NCI-H460 (cell line): Measurements from ENCODE around the gene CCDC57. TPM values are rescaled to one million over a fixed set of nuclear protein-coding genes. Genes with fewer than 3 reads are reported as not detected.
"Not testable (repeated sequence)": the region's sequence is repeated elsewhere in the genome, so short reads cannot be mapped to it uniquely, and the experiment has no call there.

Experiments
- DNase-seq: peaks from one replicate; pipeline ENCODE4 v3.0.0-alpha.2; 2016; ENCODE audit warnings: low read depth; ENCODE audit errors: extremely low read depth
- total RNA-seq: library from RNA; depleted of rRNA; stranded (reverse); fragments of >200 nt; shearing (Covaris generic); gene quantifications from 2 replicates; pipeline ENCODE4 v1.2.3, GENCODE V29; 2014

CCDC57 gene
- total RNA-seq, 1 experiment from 2014 or later, result 21.3 TPM

DNA sequence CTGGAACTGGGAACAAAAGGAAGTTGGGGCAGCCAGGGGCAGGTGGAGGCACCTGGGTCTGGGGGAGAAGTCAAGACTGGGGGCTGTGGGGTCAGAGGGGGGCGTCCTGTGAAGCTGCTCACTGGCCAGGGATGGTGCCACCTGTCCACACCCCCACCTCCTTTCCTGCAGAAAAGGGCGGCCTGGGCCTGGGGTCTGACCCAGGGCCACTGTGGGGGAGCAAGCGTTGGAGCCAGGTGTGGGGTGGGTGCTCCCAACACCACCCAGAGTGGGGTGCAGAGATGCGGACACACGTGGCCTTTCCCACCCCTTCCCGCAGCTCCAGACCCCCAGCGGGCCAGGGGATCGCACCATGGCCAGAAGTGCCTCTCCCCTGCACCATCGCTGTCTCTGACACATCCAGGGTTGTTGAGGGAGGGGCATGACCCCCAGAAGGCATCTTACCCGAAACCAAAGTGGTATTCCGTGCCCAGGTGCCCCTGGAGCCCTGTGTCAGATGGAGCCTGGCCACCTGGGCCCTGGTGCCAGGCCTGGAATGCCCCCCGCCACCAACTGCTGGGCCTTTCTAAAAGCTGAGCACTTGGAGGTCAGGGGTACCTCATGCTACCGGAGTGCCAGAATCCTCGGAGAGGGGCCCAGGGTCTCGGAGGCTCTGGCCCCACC is 13.6 kb upstream of the CCDC57 start:
- no peak for DNase-seq

DNA sequence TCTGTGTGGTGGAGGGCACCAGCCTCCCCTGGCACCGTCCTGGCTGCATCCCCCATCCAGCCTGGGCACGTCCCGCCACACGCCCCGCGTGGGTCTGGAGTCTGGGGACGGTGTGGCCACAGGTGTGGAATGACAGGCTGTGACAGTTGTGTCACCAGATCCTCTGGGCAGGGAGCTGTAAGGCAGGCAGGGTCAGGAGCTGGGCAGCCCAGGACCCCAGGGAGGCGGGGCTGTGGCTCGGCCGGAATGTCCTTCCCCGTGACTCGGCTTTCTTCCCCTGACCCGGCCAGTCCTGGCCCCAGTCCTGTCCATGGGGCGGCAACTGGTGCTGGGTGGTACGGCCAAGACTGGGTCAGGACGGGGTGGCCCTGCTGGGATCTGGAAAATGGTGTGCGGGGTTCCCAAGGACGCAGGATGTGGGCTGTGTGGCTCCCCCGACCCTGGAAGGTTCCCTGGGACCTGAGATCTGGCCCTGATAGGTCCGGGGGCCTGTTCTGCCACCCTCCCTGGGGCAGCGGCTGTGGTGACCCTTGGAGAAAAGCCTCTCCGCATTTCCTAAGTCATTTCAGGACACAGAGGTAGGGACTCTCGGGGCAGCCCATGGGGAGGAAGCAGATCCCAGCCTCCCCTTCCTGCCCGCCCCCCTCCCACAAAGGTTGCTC is 12.9 kb upstream of the CCDC57 start:
- no peak for DNase-seq

DNA sequence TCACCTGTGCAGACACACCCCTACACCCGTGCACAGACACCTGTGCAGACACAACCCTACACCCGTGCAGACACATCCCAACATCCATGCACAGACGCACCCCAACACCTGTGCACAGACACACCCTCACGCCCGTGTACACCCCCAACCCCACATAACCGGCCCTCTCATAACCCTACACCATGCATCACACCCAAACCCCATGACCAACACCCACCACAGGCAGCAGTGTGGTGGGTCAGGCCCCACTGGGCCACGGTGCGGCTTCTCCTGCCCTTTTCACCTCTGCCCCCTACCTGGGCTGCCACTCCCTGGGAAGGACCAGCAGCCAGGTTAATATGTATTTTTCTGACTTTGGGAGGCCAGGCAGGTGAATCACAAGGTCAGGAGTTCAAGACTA is 12.0 kb upstream of the CCDC57 start:
- no peak for DNase-seq

DNA sequence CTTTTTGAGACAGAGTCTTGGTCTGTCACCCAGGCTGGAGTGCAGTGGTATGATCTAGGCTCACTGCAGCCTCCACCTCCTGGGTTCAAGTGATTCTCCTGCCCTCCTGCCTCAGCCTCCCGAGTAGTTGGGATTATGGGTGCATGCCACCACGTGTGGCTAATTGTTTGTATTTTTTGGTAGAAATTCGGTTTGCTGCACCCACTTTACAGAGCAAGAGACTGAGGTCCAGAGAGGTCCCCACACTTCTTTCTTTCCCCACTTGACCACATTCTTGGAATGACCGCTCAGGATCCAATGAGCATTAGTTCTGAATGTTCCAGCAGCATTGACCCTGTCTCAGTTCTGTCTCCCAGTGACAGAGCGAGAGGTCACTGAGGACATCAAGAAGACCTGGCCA is 10.9 kb upstream of the CCDC57 start:
- DNase-seq, result no peak

DNA sequence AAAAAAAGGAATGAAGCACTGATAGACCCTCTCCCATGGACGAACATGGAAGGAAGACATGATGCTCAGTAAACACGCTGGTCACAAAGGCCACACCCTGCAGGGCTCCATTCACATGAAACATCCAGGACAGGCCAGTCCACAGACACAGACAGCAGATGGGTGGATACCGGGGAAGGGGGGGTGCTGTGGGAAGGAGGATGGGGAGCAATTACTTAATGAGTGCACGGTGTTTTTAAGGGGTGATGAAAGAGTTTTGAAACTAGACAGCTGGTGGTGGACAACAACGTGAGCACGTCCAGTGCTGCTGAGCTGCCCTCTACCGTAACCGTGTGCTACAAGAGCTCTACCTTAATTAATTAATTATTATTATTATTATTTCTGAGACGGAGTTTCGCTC is 10.2 kb upstream of the CCDC57 start:
- no peak for DNase-seq

DNA sequence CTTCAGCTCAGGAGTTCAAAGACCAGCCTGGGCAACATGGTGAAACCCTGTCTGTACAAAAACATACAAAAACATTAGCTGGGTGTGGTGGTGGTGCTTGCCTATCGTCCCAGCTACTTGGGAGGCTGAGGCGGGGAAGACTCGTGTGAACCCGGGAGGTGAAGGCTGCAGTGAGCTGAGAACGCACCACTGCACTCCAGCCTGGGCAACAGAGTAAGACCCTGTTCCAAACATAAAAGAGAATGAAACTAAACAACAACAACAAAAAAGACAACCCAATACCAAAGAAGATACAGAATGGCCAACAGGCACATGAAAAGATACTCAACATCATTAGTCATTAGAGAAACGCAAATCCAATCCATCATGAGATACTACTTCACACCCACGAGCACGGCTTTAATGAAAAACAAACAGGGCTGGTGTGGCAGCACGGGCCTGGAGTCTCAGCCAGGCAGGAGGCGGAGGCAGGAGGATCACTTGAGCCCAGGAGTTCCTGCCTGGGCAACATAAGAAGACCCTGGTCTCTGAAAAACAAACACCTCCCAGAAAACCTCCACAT is 8.8 kb upstream of the CCDC57 start:
- DNase-seq, result no peak

DNA sequence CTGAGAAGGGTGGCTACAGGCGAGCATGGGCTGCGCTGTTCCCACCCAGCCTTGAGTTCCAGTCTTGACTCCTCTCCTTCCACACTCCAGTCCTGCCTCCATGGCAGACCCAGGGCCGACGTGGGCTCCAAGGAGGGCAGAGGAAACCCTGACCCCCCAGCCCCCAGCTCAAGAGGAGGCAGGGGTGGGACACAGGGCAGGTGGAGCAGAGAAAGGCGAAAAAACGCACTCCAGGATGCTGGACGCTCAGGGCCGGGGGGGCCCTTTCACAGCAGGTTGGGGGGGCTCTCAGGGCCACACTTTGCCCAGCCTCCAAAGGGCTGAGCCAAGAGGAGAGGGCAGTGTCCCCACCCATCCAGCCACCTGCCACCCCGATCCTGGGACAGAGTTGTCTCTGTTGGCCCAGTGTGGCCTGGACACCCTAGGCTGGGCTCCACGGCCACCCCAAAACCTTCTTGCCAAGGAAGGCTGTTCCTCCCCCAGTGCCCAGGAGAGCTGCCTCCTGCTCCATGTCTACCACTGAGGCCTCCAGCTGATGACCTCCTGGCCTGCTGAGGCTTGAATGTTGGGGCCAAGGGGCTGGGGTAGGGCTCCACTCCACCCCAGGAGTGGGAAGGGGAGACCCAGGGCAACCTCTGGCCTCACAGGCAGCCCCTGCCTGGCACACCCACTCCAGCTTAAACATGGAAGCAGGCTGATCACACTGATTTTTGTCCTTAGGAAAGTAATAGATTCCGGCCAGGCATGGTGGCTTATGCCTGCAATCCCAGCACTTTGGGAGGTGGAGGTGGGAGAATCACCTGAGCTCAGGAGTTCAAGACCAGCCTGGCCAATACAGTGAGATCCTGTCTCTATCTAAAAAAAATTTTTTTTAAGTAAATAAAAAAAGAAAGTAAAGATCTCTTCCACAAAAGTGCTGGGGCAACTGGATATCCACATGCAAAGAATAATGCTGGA is 7.4 kb upstream of the CCDC57 start:
- no peak for DNase-seq

DNA sequence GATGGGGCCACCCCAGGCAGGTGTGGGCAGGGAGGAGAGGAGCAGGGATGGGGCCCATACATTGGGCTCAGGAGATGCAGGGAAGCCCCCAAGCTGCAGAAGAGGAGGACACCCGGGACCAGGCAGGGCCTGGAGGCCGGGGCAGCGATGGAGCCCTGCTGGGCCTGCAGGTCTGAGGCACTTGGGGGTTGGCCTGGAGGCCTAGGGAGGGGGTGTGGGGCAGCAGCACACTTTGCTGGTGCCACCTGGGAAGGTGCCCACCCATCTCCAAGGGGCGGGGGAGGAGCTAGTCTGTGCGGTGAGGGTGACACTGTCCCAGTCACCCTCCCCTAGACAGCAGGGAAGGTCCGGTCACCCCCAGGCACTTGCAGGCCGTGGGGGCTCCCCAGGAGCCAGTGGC is 6.4 kb upstream of the CCDC57 start:
- DNase-seq, result no peak

DNA sequence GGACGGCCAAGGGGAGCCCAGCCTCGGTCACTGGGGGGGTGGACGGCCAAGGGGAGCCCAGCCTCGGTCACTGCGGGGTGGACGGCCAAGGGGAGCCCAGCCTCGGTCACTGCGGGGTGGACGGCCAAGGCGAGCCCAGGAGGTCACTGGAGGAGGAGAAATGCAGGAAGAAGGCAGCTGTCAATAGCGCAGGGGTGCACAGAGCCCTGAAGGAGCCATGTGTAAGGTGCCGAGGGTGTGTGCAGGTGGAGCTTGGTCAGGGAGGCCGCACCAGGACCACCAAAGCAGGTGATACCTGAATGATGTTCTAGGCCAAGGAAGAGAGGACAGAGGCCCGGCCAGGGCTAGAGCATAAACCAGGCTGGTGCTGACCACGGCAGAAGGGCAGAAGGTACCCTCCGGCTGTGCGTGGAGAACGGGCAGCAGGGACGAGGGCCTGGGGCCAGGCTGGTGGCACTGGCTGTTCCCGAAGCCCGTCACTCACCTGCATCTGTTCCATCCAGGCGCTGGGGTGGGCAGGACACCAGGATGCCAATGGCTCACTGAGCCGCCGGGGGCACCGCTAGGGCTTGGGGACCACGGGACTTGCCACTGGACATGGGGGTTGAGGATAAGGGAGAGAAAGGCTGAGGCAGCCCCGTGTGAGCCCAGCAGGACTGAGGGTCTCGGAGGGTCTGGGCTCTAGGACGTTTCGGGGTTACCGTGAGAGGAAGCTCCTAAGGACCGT is 5.9 kb upstream of the CCDC57 start:
- no peak for DNase-seq

DNA sequence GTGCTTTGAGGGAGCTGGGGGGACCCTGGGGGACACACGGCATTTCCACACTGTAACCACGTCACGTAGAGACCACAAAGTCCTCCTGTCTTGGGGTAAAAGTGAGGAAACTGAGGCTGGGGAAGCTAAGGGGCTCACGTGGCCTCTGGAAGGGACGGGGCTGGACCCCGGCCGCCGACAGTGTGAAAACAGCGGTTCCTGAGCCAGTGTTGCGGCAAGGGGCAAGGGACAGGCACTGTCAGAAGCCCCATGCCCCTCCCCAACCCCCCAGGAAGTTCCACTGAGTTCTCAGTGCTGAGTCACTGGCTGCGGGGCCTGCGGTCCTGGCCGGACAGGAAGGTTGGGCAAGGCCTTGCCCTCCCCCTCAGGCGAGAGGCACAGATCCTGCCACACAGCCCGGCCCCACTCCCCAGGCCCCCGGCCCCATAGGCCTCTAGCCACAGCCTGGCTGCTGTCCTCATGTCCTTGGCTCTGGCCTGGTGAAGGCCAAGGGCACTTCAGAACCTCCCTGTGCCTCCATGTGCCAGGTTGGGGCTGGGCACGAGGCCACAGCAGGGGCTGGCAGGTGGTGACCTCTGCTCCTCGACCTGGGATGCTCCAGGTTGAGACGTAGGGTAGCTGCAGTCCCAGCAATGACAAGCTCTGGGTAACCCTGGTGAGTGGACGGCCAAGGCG is 5.0 kb upstream of the CCDC57 start:
- DNase-seq, result peak; percentile 81

DNA sequence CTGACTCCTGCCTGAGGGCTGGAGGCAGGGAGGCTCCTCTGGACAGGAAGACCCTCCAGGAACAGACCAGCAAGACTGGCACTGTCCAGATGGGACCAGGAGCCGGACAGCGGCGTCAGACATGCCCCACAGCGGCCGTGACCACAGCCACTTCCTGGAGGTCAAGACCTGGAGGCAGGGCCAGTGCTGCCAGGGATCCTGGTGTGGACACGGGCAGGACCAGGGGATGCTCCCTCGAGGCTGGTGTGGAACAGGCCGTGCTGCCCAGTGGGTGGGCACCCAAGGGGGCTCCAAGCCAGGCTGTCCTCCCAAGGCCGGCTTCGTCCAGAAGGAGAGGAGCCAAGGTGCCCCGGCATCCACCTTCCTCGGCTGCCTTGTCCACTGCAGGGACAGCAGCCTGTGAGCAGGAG is 4.5 kb upstream of the CCDC57 start:
- DNase-seq, result no peak

DNA sequence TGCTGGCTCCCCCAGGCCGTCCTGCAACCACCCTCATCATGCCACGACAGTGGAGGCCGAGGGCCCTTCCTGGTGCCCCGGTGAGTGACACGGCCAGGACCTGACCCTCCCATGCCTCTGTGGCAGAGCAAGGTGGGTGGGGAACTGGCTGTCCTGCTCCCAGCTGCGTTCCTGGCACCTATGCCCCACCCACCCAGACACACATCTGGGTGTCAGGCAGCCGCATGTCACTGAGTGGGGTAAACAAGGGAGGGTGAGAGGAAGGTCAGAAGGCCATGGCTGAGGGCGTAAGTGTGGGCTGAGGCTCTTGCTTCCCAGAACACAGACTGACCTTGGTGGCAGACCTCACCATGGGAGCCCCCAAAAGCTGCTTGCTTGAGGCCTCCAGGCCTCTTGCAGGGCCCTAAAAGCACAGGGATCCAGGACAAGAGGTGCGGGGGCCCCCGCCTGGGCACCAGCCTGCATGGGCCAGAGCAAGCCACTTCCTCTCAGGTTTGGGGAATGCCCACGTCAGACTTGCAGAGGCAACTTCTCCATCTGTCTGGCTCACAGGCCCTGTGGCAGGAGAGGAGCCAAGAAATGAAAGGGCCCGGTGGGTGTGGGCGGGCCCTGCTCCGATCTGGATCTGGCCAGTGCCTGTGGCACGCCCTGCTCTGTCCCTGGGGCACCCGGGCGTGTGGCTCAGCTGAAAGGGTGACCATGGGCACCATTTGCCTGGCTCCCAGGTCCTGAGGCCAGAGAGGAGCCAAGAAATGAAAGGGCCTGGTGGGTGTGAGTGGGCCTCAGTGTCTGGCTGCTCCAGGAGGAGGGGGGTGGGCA is 3.9 kb upstream of the CCDC57 start:
- peak; percentile 76 for DNase-seq

DNA sequence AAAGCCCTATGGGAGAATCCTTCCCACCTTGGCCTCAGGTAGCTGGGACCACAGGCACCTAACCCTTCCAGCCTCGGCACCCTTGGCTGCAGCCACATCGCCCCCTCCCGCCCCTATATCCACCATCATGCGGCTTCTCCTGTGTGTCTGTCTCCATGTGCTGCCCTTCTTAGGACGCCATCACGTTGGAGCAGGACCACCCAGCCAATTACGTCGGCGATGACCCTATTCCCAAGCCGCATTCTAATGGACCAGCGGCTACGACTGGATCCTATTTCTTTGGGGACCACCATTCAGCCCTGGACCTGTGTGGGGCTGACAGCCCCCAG is 3.3 kb upstream of the CCDC57 start:
- DNase-seq, result no peak

DNA sequence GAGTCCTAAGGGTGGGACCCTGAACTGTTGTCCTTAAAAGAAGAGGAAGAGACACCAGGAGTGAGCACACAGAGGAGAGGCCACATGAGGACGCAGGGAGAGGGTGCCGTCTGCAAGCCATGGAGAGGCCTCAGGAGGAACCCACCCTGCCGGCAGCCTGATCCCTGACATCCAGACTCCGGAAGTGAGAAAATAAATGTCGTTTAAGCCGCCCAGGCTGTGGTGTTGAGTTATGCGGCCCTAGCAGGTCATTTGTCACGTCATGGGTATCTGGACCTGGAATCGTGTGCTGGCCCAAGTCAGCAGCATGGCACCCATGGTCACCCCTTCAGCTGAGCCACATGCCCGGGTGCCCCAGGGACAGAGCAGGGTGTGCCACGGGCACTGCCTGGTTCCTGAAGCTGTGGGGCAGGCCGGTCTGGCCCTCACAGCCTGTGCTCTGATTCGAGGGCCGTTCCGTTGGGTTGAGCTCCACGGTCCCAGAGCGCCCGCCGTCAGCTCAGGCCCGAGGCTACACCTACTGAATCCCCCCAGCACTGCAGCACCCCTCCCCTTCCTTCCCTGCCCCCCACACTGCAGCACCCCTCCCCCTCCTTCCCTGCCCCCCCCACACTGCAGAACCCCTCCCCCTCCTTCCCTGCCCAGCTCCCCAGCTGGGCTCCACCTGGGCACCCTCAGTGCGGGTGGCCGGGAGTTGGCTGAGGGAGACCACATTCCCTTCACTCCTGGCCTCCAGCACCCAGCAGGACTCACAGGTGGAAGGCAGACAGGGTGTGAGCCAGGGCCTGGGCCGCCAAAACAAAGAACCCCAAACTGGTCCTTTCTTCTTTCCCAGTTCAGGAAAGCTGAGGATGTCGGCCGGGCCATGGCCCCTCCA is 2.7 kb upstream of the CCDC57 start:
- no peak for DNase-seq

DNA sequence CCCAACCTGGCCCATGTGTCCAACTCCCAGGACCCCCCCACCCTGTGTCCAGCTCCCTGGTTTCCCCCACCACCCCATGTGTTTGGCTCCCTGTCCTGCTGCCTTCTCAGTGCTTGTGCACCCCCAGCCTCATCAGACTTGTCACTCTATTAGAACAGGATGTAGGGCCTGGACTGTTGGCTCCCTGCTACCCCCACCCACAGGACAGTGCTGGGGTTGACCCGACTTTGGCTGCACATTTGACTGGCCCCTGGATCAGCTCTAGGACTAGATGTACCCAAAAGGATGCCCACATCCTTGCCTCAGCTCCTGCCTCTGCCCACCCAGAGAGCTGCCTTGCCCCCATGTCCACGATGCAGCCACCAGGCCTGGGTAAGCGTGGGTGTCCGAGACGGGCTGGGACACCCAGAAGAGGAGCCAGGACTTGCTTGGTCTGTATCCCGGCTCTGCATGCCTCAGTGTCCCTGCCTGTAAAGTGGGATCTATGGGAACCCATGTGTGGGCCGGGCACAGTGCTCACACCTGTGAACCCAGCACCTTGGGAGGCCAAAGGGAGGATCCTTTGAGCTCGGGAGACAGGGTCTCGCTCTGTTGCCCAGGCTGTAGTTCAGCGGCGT is 1.5 kb upstream of the CCDC57 start:
- no peak for DNase-seq

DNA sequence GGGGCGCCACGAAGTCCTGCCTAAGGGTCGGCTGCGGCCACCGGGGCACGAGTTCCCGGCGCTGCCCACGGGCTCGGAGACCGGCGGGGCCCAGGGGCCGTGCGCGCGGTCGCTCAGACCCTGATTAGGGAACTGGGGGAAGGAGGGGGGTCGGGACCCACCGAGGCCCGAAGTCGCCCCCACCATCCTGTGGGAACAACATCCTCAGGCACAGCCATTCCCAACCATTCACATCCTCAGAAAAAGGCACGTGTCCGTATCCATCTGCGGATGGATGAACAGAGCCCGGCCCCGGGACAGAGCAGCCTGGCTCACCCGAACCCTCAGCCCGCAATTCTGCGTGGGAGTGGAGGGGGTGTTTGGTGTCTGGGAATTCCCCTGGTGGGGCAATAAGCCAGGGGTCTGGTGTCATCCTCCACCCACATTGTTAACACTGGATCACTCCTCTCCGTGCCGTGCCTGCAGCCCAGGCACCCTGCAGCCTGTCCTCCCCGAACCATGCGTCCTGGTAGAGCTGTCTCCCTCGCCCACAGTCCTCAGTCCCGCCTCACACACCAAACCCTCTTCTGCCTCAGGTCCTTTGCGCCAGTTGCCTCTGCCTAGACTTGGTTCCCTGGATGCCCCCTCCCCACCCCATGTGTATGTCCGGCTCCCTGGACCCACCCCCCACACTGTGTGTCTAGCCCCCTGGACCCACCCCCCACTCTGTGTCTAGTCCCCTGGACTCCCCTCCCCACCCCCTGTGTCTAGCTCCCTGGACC is 789 bp upstream of the CCDC57 start:
- no peak for DNase-seq

DNA sequence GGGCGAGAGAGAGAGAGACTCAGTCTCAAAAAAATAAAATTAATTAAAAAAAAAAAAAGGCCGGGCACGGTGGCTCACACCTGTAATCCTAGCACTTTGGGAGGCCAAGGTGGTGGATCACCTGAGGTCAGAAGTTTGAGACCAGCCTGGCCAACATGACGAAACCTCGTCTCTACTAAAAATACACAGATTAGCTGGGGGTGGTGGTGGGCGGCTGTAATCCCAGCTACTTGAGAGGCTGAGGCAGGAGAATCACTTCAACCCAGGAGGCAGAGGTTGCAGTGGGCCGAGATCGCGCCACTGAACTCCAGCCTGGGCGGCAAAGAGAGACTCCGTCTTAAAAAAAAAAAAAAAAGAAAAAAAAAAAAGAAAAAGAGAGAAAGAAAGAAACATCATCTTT is 2.0 kb downstream of the CCDC57 start:
- not testable (repeated sequence) for DNase-seq
